ENCODE measurements around the gene POLR2M. TPM values are rescaled to one million over a fixed set of nuclear protein-coding genes. Genes with fewer than 3 reads are reported as not detected.

The POLR2M gene
- polyA plus RNA-seq, 3 donors from 2014 or later: 33.3 to 58.1 (median 51.2) TPM

GRCh38 chr15:57761562-57761961, 55.0 kb downstream of the POLR2M start:
- peaks cover 0 to 11% (median 0%) of the 10 kb centered on the region in 3 donors for H3K27me3 Mint-ChIP-seq (ENCODE audit: low read depth in 3 of 3)
- no peak for DNase-seq
- H3K4me3 Mint-ChIP-seq: no peak overlapping the region
- H3K36me3 Mint-ChIP-seq: peaks cover 0 to 10% (median 0%) of the 10 kb centered on the region in 3 donors
- no peaks in the 10 kb centered on the region for H3K4me1 Mint-ChIP-seq
- no peaks in the 10 kb centered on the region for H3K9me3 Mint-ChIP-seq
- H3K27ac Mint-ChIP-seq: no peak overlapping the region

GRCh38 chr15:57762302-57762701, 55.8 kb downstream of the POLR2M start:
- Mint-ChIP-seq H3K4me3 (no peak overlapping the region), H3K27ac (no peak overlapping the region), H3K36me3 (peaks cover 0 to 10% (median 0%) of the 10 kb centered on the region in 3 donors), H3K27me3 (ENCODE audit: low read depth in 3 of 3) (peaks cover 0 to 11% (median 0%) of the 10 kb centered on the region in 3 donors), H3K4me1 (peaks cover 3 to 4% of the 10 kb centered on the region in 2 donors), H3K9me3 (no peaks in the 10 kb centered on the region)
- DNase-seq: no peak

- H3K36me3 Mint-ChIP-seq: peaks cover 0 to 10% (median 0%) of the 10 kb centered on the region in 3 donors
- DNase-seq: no peak
- H3K9me3 Mint-ChIP-seq: no peaks in the 10 kb centered on the region
- peaks cover 0 to 11% (median 0%) of the 10 kb centered on the region in 3 donors for H3K27me3 Mint-ChIP-seq (ENCODE audit: low read depth in 3 of 3)
- H3K27ac Mint-ChIP-seq: no peak overlapping the region
- H3K4me3 Mint-ChIP-seq: no peak overlapping the region
- peaks cover 14% of the 10 kb centered on the region in 2 donors for H3K4me1 Mint-ChIP-seq
Measured at GRCh38 chr15:57763176-57763964, 56.9 kb downstream of the POLR2M start.

Other genes starting within 250 kb of the POLR2M start
- under 1 TPM in 1 of 3 donors, not detected in 2; 0.52 TPM for gene MYZAP, start 114.8 kb upstream of the POLR2M start, polyA plus RNA-seq